ENCODE results near the gene NOS1AP. TPM values are rescaled to one million over a fixed set of nuclear protein-coding genes. Genes with fewer than 3 reads are reported as not detected.

NOS1AP gene
- polyA plus RNA-seq, 3 donors: 0.12 TPM; not detected in 2

DNA sequence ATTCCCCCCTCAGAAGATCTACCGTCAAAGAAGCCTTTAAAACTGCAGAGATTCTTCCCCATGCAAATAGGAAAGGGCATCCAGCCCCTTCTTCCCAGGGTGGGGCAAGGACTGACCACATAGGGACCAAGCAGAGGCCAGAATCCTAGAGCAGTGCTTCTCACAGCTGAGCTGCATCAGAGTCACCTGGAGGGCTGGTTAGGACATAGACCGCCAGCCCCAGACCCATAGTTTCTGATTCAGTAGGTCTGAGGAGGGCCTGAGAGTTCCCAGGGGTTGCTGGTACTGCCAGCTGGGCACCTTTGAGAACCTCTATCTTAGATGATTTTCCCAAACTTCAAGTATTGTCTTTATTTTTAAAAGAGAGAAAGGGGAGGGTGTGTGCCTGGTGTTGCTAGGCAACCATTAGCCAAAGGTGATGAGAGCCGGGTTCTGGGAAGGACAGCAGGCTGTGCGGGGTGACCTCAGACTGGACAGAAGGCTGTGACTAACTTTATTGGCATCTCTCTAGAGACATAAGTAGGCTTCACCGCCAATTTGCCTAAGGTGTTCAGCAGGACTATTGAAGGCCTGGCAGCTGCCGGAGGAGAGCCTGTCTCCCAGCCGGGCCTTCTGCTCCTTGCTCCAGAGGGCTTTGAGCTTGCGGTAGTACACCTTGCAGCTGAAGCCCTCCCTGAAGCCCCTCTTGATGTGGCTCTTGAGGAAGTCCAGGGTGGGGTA is 304.2 kb downstream of the NOS1AP start:
- H3K4me3 Mint-ChIP-seq: no peak overlapping the region
- H3K4me1 Mint-ChIP-seq: no peaks in the 10 kb centered on the region
- Histone ChIP-seq H3K4me2 (replicated peaks; ENCODE audit: extremely low read depth, low read length, poor library complexity, severe bottlenecking) (no peak overlapping the region), H4K20me1 (ENCODE audit: insufficient read depth, low read length) (no peaks in the 10 kb centered on the region), H3K79me2 (ENCODE audit: insufficient read depth, low read length) (no peaks in the 10 kb centered on the region), H3K36me3 (replicated peaks in 1 of 2; ENCODE audit: control insufficient read depth in 1 of 2, insufficient read depth in 2 of 2, low read length in 2 of 2) (no peaks in the 10 kb centered on the region), H2AFZ (ENCODE audit: insufficient read depth, low read depth, low read length, poor library complexity, severe bottlenecking) (no peak overlapping the region), H3K9me3 (replicated peaks in 1 of 2; ENCODE audit: control insufficient read depth in 1 of 2, insufficient read depth in 1 of 2, low read length in 2 of 2) (no peaks in the 10 kb centered on the region), H3K27ac (ENCODE audit: low read depth in 1 of 2, low read length in 2 of 2) (no peak overlapping the region), H3K4me1 (ENCODE audit: control insufficient read depth in 1 of 2, insufficient read depth in 2 of 2, low read length in 2 of 2) (no peaks in the 10 kb centered on the region), H3K9ac (ENCODE audit: insufficient read depth, low read length, poor library complexity, severe bottlenecking) (no peak overlapping the region), H3K27me3 (ENCODE audit: control insufficient read depth in 2 of 2, insufficient read depth in 2 of 2, low read length in 2 of 2) (no peaks in the 10 kb centered on the region), H3K4me3 (replicated peaks in 1 of 3; ENCODE audit: low read depth in 2 of 3, low read length in 3 of 3) (no peak overlapping the region)
- H3K9me3 Mint-ChIP-seq: no peaks in the 10 kb centered on the region
- H3K36me3 Mint-ChIP-seq: no peaks in the 10 kb centered on the region
- 96% methylated on average over 8 of the region's 8 CpGs for WGBS (ENCODE audit: insufficient coverage)
- no peak for DNase-seq
- TF ChIP-seq, protein P1, sequence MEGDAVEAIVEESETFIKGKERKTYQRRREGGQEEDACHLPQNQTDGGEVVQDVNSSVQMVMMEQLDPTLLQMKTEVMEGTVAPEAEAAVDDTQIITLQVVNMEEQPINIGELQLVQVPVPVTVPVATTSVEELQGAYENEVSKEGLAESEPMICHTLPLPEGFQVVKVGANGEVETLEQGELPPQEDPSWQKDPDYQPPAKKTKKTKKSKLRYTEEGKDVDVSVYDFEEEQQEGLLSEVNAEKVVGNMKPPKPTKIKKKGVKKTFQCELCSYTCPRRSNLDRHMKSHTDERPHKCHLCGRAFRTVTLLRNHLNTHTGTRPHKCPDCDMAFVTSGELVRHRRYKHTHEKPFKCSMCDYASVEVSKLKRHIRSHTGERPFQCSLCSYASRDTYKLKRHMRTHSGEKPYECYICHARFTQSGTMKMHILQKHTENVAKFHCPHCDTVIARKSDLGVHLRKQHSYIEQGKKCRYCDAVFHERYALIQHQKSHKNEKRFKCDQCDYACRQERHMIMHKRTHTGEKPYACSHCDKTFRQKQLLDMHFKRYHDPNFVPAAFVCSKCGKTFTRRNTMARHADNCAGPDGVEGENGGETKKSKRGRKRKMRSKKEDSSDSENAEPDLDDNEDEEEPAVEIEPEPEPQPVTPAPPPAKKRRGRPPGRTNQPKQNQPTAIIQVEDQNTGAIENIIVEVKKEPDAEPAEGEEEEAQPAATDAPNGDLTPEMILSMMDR (IDR thresholded peaks at IDR 0.05): no peak
- peaks cover 1 to 6% (median 2%) of the 10 kb centered on the region in 3 donors for H3K27me3 Mint-ChIP-seq (ENCODE audit: low read depth in 3 of 3)
- H3K27ac Mint-ChIP-seq: peak overlapping the region in 1 of 7 donors; percentile 26
- intact Hi-C loops (cut with micrococcal nuclease): no loop called here

GRCh38 chr1:162374406-162374805 is 304.9 kb downstream of the NOS1AP start:
- Mint-ChIP-seq H3K27ac (peak overlapping the region in 1 of 7 donors; percentile 60), H3K27me3 (ENCODE audit: low read depth in 3 of 3) (peaks cover 1 to 6% (median 2%) of the 10 kb centered on the region in 3 donors), H3K4me1 (no peaks in the 10 kb centered on the region), H3K4me3 (no peak overlapping the region), H3K9me3 (no peaks in the 10 kb centered on the region), H3K36me3 (no peaks in the 10 kb centered on the region)
- Histone ChIP-seq H3K4me2 (replicated peaks; ENCODE audit: extremely low read depth, low read length, poor library complexity, severe bottlenecking) (no peak overlapping the region), H4K20me1 (ENCODE audit: insufficient read depth, low read length) (no peaks in the 10 kb centered on the region), H3K27ac (ENCODE audit: low read depth in 1 of 2, low read length in 2 of 2) (no peak overlapping the region), H3K79me2 (ENCODE audit: insufficient read depth, low read length) (no peaks in the 10 kb centered on the region), H3K27me3 (ENCODE audit: control insufficient read depth in 2 of 2, insufficient read depth in 2 of 2, low read length in 2 of 2) (no peaks in the 10 kb centered on the region), H3K9ac (ENCODE audit: insufficient read depth, low read length, poor library complexity, severe bottlenecking) (no peak overlapping the region), H3K9me3 (replicated peaks in 1 of 2; ENCODE audit: control insufficient read depth in 1 of 2, insufficient read depth in 1 of 2, low read length in 2 of 2) (no peaks in the 10 kb centered on the region), H3K4me1 (ENCODE audit: control insufficient read depth in 1 of 2, insufficient read depth in 2 of 2, low read length in 2 of 2) (no peaks in the 10 kb centered on the region), H2AFZ (ENCODE audit: insufficient read depth, low read depth, low read length, poor library complexity, severe bottlenecking) (no peak overlapping the region), H3K4me3 (replicated peaks in 1 of 3; ENCODE audit: low read depth in 2 of 3, low read length in 3 of 3) (no peak overlapping the region), H3K36me3 (replicated peaks in 1 of 2; ENCODE audit: control insufficient read depth in 1 of 2, insufficient read depth in 2 of 2, low read length in 2 of 2) (no peaks in the 10 kb centered on the region)
- WGBS (ENCODE audit: insufficient coverage): 97% methylated on average over 6 of the region's 9 CpGs
- no peak for DNase-seq
- TF ChIP-seq, protein P1 (IDR thresholded peaks at IDR 0.05): no peak
- intact Hi-C loops (cut with micrococcal nuclease): no loop called here
